ENCODE measurements around the gene C1orf87. TPM values are rescaled to one million over a fixed set of nuclear protein-coding genes. Genes with fewer than 3 reads are reported as not detected.

The C1orf87 gene
- total RNA-seq, 1 experiment from 2014 or later, result not detected

GRCh38 chr1:60041783-60042182 is 31.8 kb downstream of the C1orf87 start:
- ATAC-seq (no peak), DNase-seq (ENCODE audit: low read depth, low spot score) (no peak)
- no peaks in the 10 kb centered on the region for H3K4me1 ChIP-seq (ENCODE audit: control insufficient read depth in 1 of 2, insufficient read depth in 2 of 2, low read length in 2 of 2)
- no TSS peak for BruUV-seq (replicated peaks)
- no peak for TF ChIP-seq ZFX (IDR thresholded peaks at IDR 0.05)
- no peak for TF ChIP-seq REST (IDR thresholded peaks at IDR 0.05; ENCODE audit: low read depth)
- TF ChIP-seq MAX (IDR thresholded peaks at IDR 0.05), result no peak
- no peak for TF ChIP-seq SRF (IDR thresholded peaks at IDR 0.05; ENCODE audit: low read depth)
- intact Hi-C loops (cut with micrococcal nuclease), result no loop called here
- H3K9me3 ChIP-seq (ENCODE audit: control insufficient read depth in 1 of 2, insufficient read depth in 1 of 2, low read depth in 1 of 2, low read length in 2 of 2), result no peaks in the 10 kb centered on the region
- no peaks in the 10 kb centered on the region for H3K9me2 ChIP-seq (ENCODE audit: insufficient read depth)
- no peaks in the 10 kb centered on the region for H4K20me1 ChIP-seq (ENCODE audit: insufficient read depth)
- no peak overlapping the region for H3K9ac ChIP-seq (ENCODE audit: low read length)
- no peak overlapping the region for H3K4me2 ChIP-seq (ENCODE audit: low read length)
- ChIA-PET RAD21 (ENCODE audit: low non-redundant PET in 1 of 2, low total read pairs in 2 of 2, uncharacterized antibody in 2 of 2, unreplicated experiment in 2 of 2) (no interaction called here), CTCF (no interaction called here), POLR2A (no interaction called here)
- no peaks in the 10 kb centered on the region for H3K27me3 ChIP-seq (ENCODE audit: insufficient read depth, low read length)
- no peak overlapping the region for H3K27ac ChIP-seq (ENCODE audit: low read depth, low read length)
- H3K36me3 ChIP-seq (ENCODE audit: control insufficient read depth in 1 of 2, insufficient read depth in 2 of 2, low read length in 2 of 2), result no peaks in the 10 kb centered on the region
- no peak overlapping the region for H3K4me3 ChIP-seq (replicated peaks in 1 of 2; ENCODE audit: low read depth in 1 of 2, low read length in 2 of 2)
- no peaks in the 10 kb centered on the region for H3K79me2 ChIP-seq (ENCODE audit: insufficient read depth, low read length)
- no peak overlapping the region for H2AFZ ChIP-seq (ENCODE audit: low read depth, low read length, poor library complexity, severe bottlenecking)

GRCh38 chr1:60037669-60038068 is 35.9 kb downstream of the C1orf87 start:
- ATAC-seq (no peak), DNase-seq (ENCODE audit: low read depth, low spot score) (no peak)
- Histone ChIP-seq H3K4me3 (replicated peaks in 1 of 2; ENCODE audit: low read depth in 1 of 2, low read length in 2 of 2) (no peak overlapping the region), H3K4me2 (ENCODE audit: low read length) (no peak overlapping the region), H3K9me3 (ENCODE audit: control insufficient read depth in 1 of 2, insufficient read depth in 1 of 2, low read depth in 1 of 2, low read length in 2 of 2) (no peaks in the 10 kb centered on the region), H3K36me3 (ENCODE audit: control insufficient read depth in 1 of 2, insufficient read depth in 2 of 2, low read length in 2 of 2) (no peaks in the 10 kb centered on the region), H4K20me1 (ENCODE audit: insufficient read depth) (no peaks in the 10 kb centered on the region), H3K27ac (ENCODE audit: low read depth, low read length) (no peak overlapping the region), H2AFZ (ENCODE audit: low read depth, low read length, poor library complexity, severe bottlenecking) (no peak overlapping the region), H3K9me2 (ENCODE audit: insufficient read depth) (no peaks in the 10 kb centered on the region), H3K4me1 (ENCODE audit: control insufficient read depth in 1 of 2, insufficient read depth in 2 of 2, low read length in 2 of 2) (no peaks in the 10 kb centered on the region), H3K79me2 (ENCODE audit: insufficient read depth, low read length) (no peaks in the 10 kb centered on the region), H3K9ac (ENCODE audit: low read length) (no peak overlapping the region), H3K27me3 (ENCODE audit: insufficient read depth, low read length) (no peaks in the 10 kb centered on the region)
- POLR2A ChIA-PET, result no interaction called here
- CTCF ChIA-PET, result no interaction called here
- intact Hi-C loops (cut with micrococcal nuclease), result no loop called here
- BruUV-seq (replicated peaks), result no TSS peak
- RAD21 ChIA-PET (ENCODE audit: low non-redundant PET in 1 of 2, low total read pairs in 2 of 2, uncharacterized antibody in 2 of 2, unreplicated experiment in 2 of 2), result no interaction called here
- no peak for TF ChIP-seq JUND (IDR thresholded peaks at IDR 0.05)
- no peak for TF ChIP-seq SRF (IDR thresholded peaks at IDR 0.05; ENCODE audit: low read depth)
- TF ChIP-seq YY1 (IDR thresholded peaks at IDR 0.05; ENCODE audit: extremely low read depth, insufficient replicate concordance, low read depth, low read length), result no peak
- TF ChIP-seq POLR2A (IDR thresholded peaks at IDR 0.05; ENCODE audit: borderline replicate concordance, extremely low read depth, insufficient read depth, insufficient read length), result no peak
- no peak for TF ChIP-seq SIN3A (IDR thresholded peaks at IDR 0.05; ENCODE audit: low read depth)
- no peak for TF ChIP-seq FOSL1 (IDR thresholded peaks at IDR 0.05; ENCODE audit: low read depth)
- TF ChIP-seq MAX (IDR thresholded peaks at IDR 0.05), result no peak
- TF ChIP-seq RAD21 (IDR thresholded peaks at IDR 0.05; ENCODE audit: low read depth), result no peak
- TF ChIP-seq REST (IDR thresholded peaks at IDR 0.05; ENCODE audit: low read depth), result no peak
- TF ChIP-seq SP1 (IDR thresholded peaks at IDR 0.05; ENCODE audit: low read depth), result no peak
- TF ChIP-seq ATF3 (IDR thresholded peaks at IDR 0.05), result no peak
